HepG2 (cell line): ENCODE measurements around the gene APLP1. TPM values are rescaled to one million over a fixed set of nuclear protein-coding genes. Genes with fewer than 3 reads are reported as not detected.

Source experiments
- ATAC-seq: fragments of 200-7000 bp; cut with Tn5 transposase; 3 replicates; pipeline ENCODE4 v1.9.1; 2020; ENCODE audit warnings: mild to moderate bottlenecking, moderate library complexity
- BruUV-seq: library from RNA; stranded (reverse); fragments of 400-500 nt; replicated peaks from 2 replicates; lab custom pipeline; 2021; lab: Mats Ljungman, UMichigan
- CTCF ChIA-PET: fragments of 300-600 bp; formaldehyde crosslinking; extraction: SDS; loops from one replicate; lab custom pipeline; 2021; ENCODE audit warnings: low total read pairs, inconsistent platforms, low intra/inter-chr PET ratio; lab: Yijun Ruan, JAX
- POLR2A ChIA-PET: fragments of 350-600 bp; sonication (Branson Sonifier 250); formaldehyde crosslinking; loops from one replicate; lab custom pipeline; 2020; ENCODE audit warnings: antibody characterized with exemption, inconsistent platforms; lab: Yijun Ruan, JAX
- DNase-seq: peaks from one replicate; pipeline ENCODE4 v3.0.0-alpha.2; 2015; ENCODE audit warnings: low spot score
- FAIRE-seq: peaks from 3 replicates; lab custom pipeline; 2011; peaks lifted over from hg19 to GRCh38; lab: Jason Lieb, UNC
- H2AFZ ChIP-seq: one replicate; pipeline ENCODE4 v1.6.1; 2011; ENCODE audit warnings: low read length, inconsistent platforms
- H3K27ac ChIP-seq: fragments of 300-600 bp; 3 replicates; pipeline ENCODE4 v1.8.0; 2011; ENCODE audit warnings: mixed run types, mild to moderate bottlenecking, mixed read lengths, low read length, inconsistent platforms; ENCODE audit not compliant: insufficient read depth; ENCODE audit errors: extremely low read length
- H3K27me3 ChIP-seq, 2 experiments: fragments of 200-600 bp in 1 of 2; 2 replicates in 1 of 2; 3 replicates in 1 of 2; pipeline versions ENCODE4 v1.6.0 to v1.8.0; 2011; ENCODE audit warnings: low read length in 2 of 2, mild to moderate bottlenecking in 2 of 2, moderate library complexity in 2 of 2, inconsistent platforms in 1 of 2; ENCODE audit not compliant: insufficient read depth in 2 of 2, control insufficient read depth in 1 of 2
- H3K36me3 ChIP-seq, 2 experiments: fragments of 200-600 bp in 1 of 2; replicated peaks in 1 of 2; 2 replicates in 1 of 2; 3 replicates in 1 of 2; pipeline versions ENCODE4 v1.5.1 to v1.8.0; 2011; ENCODE audit warnings: low read length in 2 of 2, inconsistent platforms in 1 of 2; ENCODE audit not compliant: insufficient read depth in 2 of 2, control insufficient read depth in 1 of 2
- H3K4me1 ChIP-seq: 2 replicates; pipeline ENCODE4 v1.5.1; 2012; ENCODE audit warnings: low read length, inconsistent platforms; ENCODE audit not compliant: insufficient read depth
- H3K4me2 ChIP-seq: 2 replicates; pipeline ENCODE4 v1.6.0; 2011; ENCODE audit warnings: low read depth, low read length, inconsistent platforms
- H3K4me3 ChIP-seq, 3 experiments: fragments of 200-600 bp in 1 of 3; sonication (generic), shearing (Covaris generic) in 1 of 3; replicated peaks in 1 of 3; 2 replicates each; pipeline ENCODE4 v1.5.1; 2011 to 2016; ENCODE audit warnings: low read length in 3 of 3, inconsistent platforms in 2 of 3, low read depth in 2 of 3, mild to moderate bottlenecking in 2 of 3, control low read depth in 1 of 3, mixed read lengths in 1 of 3; ENCODE audit not compliant: insufficient read depth in 1 of 3
- H3K79me2 ChIP-seq: one replicate; pipeline ENCODE4 v1.6.1; 2011; ENCODE audit warnings: low read length, inconsistent platforms; ENCODE audit not compliant: insufficient read depth
- H3K9ac ChIP-seq: 2 replicates; pipeline ENCODE4 v1.6.0; 2011; ENCODE audit warnings: mild to moderate bottlenecking, low read depth, low read length, inconsistent platforms; ENCODE audit not compliant: insufficient read depth
- H3K9me3 ChIP-seq: 2 replicates; pipeline ENCODE4 v1.5.1; 2012; ENCODE audit warnings: mild to moderate bottlenecking, low read length
- H4K20me1 ChIP-seq: 2 replicates; pipeline ENCODE4 v1.6.0; 2011; ENCODE audit warnings: inconsistent platforms, mild to moderate bottlenecking, low read length, moderate library complexity; ENCODE audit not compliant: insufficient read depth
- AGO2 ChIP-seq: fragments of 200-400 bp; formaldehyde crosslinking; optimal IDR thresholded peaks from 2 replicates; pipeline ENCODE3; 2017; ENCODE audit warnings: mild to moderate bottlenecking, low read depth, low read length, moderate library complexity
- EHMT2 ChIP-seq: fragments of 200-600 bp; sonication (generic); IDR thresholded peaks from 2 replicates; pipeline ENCODE4 v1.7.0; 2017; ENCODE audit warnings: antibody characterized with exemption, low read depth, low read length, borderline replicate concordance
- HES4 ChIP-seq: sonication (generic); formaldehyde crosslinking; IDR thresholded peaks from 2 replicates; pipeline ENCODE4 v1.9.0; 2021; ENCODE audit warnings: mild to moderate bottlenecking, missing genetic modification reagents, borderline replicate concordance
- MBD4 ChIP-seq: IDR thresholded peaks from 2 replicates; pipeline ENCODE4 v1.6.1; 2012; ENCODE audit warnings: low read length, inconsistent platforms, borderline replicate concordance
- RFXAP ChIP-seq: sonication (generic); formaldehyde crosslinking; IDR thresholded peaks from 2 replicates; pipeline ENCODE4 v1.4.0; 2020; ENCODE audit warnings: missing genetic modification reagents, borderline replicate concordance
- SRSF1 ChIP-seq: fragments of 200-400 bp; formaldehyde crosslinking; optimal IDR thresholded peaks from 2 replicates; pipeline ENCODE3; 2017; ENCODE audit warnings: mild to moderate bottlenecking, low read depth, low read length, moderate library complexity
- ZNF350 ChIP-seq: sonication (generic); formaldehyde crosslinking; IDR thresholded peaks from 2 replicates; pipeline ENCODE4 v1.4.0; 2020; ENCODE audit warnings: mild to moderate bottlenecking, low read depth, missing genetic modification reagents, borderline replicate concordance
- ZNF607 ChIP-seq: sonication (generic); formaldehyde crosslinking; IDR thresholded peaks from 2 replicates; pipeline ENCODE4 v1.5.1; 2020; ENCODE audit warnings: missing genetic modification reagents, mild to moderate bottlenecking, borderline replicate concordance
- ZNF788 ChIP-seq: sonication (generic); formaldehyde crosslinking; IDR thresholded peaks from 2 replicates; pipeline ENCODE4 v1.5.0; 2020; ENCODE audit warnings: mild to moderate bottlenecking, missing genetic modification reagents, borderline replicate concordance
- ZSCAN20 ChIP-seq: sonication (generic); formaldehyde crosslinking; IDR thresholded peaks from 2 replicates; pipeline ENCODE4 v1.4.0; 2020; ENCODE audit warnings: missing genetic modification reagents, mild to moderate bottlenecking, borderline replicate concordance
- WGBS: methylation state at CpG from one replicate; pipeline ENCODE4 v1.1.6; 2017; ENCODE audit warnings: low lambda C conversion rate; 5-methylcytosine and 5-hydroxymethylcytosine counted together
- in situ Hi-C: cut with HindIII; loops from 2 replicates; pipeline ENCODE4 v1.10.0; 2017; ENCODE audit warnings: low pct_unique_long_range_greater_than_20kb; ENCODE audit not compliant: extremely low pct_ligation_motif_present
- intact Hi-C: fragments of 100-400 bp; cut with micrococcal nuclease; formaldehyde crosslinking; loops from one replicate; pipeline ENCODE4 v1.10.0; 2022; ENCODE audit not compliant: unreplicated experiment
- polyA plus RNA-seq, 8 experiments: library from polyadenylated mRNA; depleted of rRNA in 3 of 8; stranded (reverse) in 7 of 8; unstranded in 1 of 8; fragments of >200 nt; fragmentation: Illumina TruSeq in 4 of 8; extraction: Trizol in 4 of 8; gene quantifications; 2 replicates each; pipeline versions ENCODE4 v1.2.1 to v1.2.3, GENCODE V29; 2011 to 2016; ENCODE audit warnings: low read depth in 4 of 8, missing spikeins in 1 of 8, mixed read lengths in 1 of 8; ENCODE audit not compliant: insufficient read depth in 1 of 8
- total RNA-seq, 5 experiments: library from RNA; depleted of rRNA; stranded (reverse); fragments of >200 nt; fragmentation: Illumina TruSeq; extraction: Trizol; gene quantifications; 2 replicates each; pipeline ENCODE4 v1.2.3, GENCODE V29; 2016; ENCODE audit warnings: low read depth in 1 of 5
- TF ChIP-seq, protein P1 (sequence below): sonication (generic); formaldehyde crosslinking; IDR thresholded peaks from 2 replicates; pipeline ENCODE4 v1.8.0; 2022; ENCODE audit warnings: mild to moderate bottlenecking, missing genetic modification reagents; ENCODE audit not compliant: insufficient replicate concordance
- TF ChIP-seq, protein P2 (sequence below): conservative IDR thresholded peaks from 2 replicates; pipeline ENCODE4 v1.6.1; 2018; ENCODE audit warnings: missing genetic modification reagents
- TF ChIP-seq, protein P3 (sequence below): sonication (generic); formaldehyde crosslinking; conservative IDR thresholded peaks from 2 replicates; pipeline ENCODE4 v1.4.0; 2020; ENCODE audit warnings: missing genetic modification reagents
- TF ChIP-seq, protein P4 (sequence below): sonication (generic); formaldehyde crosslinking; IDR thresholded peaks from 2 replicates; pipeline ENCODE4 v1.4.0; 2020; ENCODE audit warnings: missing genetic modification reagents, borderline replicate concordance

The APLP1 gene
- total and polyA plus RNA-seq, 2 of the 13 experiments (the other 11 are each of a cell fraction or from before 2014, with no cell fraction given): 2.0 to 2.9 TPM

DNA sequence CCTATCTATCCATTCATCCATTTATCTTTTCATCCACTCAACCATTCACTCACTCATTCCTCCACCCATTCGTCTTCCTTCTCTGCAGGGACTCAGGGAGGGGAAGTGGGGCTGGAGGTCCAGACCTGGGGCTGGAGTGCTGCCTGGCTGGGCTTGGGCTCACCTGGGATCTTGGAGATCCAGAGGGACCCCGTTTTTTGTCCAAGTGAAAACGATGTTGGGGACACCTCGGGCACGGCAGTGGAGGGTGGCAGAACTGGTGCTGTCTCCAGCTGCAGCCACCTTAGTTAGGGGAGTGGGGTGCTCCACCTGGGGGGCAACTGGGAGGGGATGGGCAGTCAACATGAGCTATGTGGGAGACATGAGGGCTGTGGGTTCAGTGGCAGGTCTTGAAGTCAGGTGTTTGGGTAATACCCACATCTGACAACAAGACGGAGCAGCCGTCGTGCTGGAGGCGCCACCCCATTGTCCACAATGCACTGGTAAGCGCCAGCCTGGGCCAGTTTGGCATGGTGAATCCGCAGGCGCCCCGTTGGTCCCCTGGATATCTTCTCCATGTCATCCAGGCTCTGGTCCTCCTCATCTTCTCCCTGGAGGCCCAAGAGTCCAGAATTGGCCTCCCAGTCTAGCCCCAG is 26.3 kb upstream of the APLP1 start:
- Histone ChIP-seq H3K4me1 (peaks cover 27% of the 10 kb centered on the region), H2AFZ (no peak overlapping the region), H3K27ac (no peak overlapping the region), H3K4me2 (no peak overlapping the region), H3K9me3 (no peaks in the 10 kb centered on the region), H3K27me3 (peaks cover 0 to 19% of the 10 kb centered on the region in 2 experiments; a peak in 4 of 5 replicates), H3K36me3 (no peaks in the 10 kb centered on the region), H3K4me3 (no peak overlapping the region), H3K79me2 (no peaks in the 10 kb centered on the region), H3K9ac (no peak overlapping the region), H4K20me1 (no peaks in the 10 kb centered on the region)
- no peak for ATAC-seq
- no peak for FAIRE-seq
- intact Hi-C loops: no loop called here
- POLR2A ChIA-PET: no interaction called here
- no peak for DNase-seq
- in situ Hi-C loops: no loop called here
- CTCF ChIA-PET: no interaction called here
- no TSS peak for BruUV-seq
- WGBS: 38% methylated on average over 4 of the region's 13 CpGs
- TF ChIP-seq, protein P1, sequence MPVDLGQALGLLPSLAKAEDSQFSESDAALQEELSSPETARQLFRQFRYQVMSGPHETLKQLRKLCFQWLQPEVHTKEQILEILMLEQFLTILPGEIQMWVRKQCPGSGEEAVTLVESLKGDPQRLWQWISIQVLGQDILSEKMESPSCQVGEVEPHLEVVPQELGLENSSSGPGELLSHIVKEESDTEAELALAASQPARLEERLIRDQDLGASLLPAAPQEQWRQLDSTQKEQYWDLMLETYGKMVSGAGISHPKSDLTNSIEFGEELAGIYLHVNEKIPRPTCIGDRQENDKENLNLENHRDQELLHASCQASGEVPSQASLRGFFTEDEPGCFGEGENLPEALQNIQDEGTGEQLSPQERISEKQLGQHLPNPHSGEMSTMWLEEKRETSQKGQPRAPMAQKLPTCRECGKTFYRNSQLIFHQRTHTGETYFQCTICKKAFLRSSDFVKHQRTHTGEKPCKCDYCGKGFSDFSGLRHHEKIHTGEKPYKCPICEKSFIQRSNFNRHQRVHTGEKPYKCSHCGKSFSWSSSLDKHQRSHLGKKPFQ (CRISPR knock-in tag): no peak
- TF ChIP-seq, protein P2, sequence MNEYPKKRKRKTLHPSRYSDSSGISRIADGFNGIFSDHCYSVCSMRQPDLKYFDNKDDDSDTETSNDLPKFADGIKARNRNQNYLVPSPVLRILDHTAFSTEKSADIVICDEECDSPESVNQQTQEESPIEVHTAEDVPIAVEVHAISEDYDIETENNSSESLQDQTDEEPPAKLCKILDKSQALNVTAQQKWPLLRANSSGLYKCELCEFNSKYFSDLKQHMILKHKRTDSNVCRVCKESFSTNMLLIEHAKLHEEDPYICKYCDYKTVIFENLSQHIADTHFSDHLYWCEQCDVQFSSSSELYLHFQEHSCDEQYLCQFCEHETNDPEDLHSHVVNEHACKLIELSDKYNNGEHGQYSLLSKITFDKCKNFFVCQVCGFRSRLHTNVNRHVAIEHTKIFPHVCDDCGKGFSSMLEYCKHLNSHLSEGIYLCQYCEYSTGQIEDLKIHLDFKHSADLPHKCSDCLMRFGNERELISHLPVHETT (CRISPR knock-in tag): no peak
- TF ChIP-seq ZNF788 (CRISPR knock-in tag) (no peak), SRSF1 (no peak), RFXAP (CRISPR knock-in tag) (no peak), MBD4 (no peak), AGO2 (no peak), ZNF607 (no peak), ZSCAN20 (no peak), ZNF350 (CRISPR knock-in tag) (no peak), HES4 (CRISPR knock-in tag) (no peak), EHMT2 (no peak)
- TF ChIP-seq, protein P3, sequence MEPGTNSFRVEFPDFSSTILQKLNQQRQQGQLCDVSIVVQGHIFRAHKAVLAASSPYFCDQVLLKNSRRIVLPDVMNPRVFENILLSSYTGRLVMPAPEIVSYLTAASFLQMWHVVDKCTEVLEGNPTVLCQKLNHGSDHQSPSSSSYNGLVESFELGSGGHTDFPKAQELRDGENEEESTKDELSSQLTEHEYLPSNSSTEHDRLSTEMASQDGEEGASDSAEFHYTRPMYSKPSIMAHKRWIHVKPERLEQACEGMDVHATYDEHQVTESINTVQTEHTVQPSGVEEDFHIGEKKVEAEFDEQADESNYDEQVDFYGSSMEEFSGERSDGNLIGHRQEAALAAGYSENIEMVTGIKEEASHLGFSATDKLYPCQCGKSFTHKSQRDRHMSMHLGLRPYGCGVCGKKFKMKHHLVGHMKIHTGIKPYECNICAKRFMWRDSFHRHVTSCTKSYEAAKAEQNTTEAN (CRISPR knock-in tag): no peak
- TF ChIP-seq, protein P4, sequence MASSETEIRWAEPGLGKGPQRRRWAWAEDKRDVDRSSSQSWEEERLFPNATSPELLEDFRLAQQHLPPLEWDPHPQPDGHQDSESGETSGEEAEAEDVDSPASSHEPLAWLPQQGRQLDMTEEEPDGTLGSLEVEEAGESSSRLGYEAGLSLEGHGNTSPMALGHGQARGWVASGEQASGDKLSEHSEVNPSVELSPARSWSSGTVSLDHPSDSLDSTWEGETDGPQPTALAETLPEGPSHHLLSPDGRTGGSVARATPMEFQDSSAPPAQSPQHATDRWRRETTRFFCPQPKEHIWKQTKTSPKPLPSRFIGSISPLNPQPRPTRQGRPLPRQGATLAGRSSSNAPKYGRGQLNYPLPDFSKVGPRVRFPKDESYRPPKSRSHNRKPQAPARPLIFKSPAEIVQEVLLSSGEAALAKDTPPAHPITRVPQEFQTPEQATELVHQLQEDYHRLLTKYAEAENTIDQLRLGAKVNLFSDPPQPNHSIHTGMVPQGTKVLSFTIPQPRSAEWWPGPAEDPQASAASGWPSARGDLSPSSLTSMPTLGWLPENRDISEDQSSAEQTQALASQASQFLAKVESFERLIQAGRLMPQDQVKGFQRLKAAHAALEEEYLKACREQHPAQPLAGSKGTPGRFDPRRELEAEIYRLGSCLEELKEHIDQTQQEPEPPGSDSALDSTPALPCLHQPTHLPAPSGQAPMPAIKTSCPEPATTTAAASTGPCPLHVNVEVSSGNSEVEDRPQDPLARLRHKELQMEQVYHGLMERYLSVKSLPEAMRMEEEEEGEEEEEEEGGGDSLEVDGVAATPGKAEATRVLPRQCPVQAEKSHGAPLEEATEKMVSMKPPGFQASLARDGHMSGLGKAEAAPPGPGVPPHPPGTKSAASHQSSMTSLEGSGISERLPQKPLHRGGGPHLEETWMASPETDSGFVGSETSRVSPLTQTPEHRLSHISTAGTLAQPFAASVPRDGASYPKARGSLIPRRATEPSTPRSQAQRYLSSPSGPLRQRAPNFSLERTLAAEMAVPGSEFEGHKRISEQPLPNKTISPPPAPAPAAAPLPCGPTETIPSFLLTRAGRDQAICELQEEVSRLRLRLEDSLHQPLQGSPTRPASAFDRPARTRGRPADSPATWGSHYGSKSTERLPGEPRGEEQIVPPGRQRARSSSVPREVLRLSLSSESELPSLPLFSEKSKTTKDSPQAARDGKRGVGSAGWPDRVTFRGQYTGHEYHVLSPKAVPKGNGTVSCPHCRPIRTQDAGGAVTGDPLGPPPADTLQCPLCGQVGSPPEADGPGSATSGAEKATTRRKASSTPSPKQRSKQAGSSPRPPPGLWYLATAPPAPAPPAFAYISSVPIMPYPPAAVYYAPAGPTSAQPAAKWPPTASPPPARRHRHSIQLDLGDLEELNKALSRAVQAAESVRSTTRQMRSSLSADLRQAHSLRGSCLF (CRISPR knock-in tag): no peak
